Body of pancreas (tissue), 4 donors: Measurements from ENCODE around the gene AKAP6. TPM values are rescaled to one million over a fixed set of nuclear protein-coding genes. Genes with fewer than 3 reads are reported as not detected.

Experiments
- ATAC-seq: fragments of 150-250 bp; one replicate; pipeline ENCODE4 v1.9.1; 2016
- DNase-seq, 4 donors: peaks; one replicate each; pipeline ENCODE4 v3.0.0-alpha.2; 2019
- H3K27ac ChIP-seq, 4 donors: fragments of 200-600 bp; sonication (generic); 1 replicate in 3 of 4; 2 replicates in 1 of 4; pipeline versions ENCODE4 v1.5.1 to v1.6.1; 2016 to 2019; ENCODE audit warnings: mild to moderate bottlenecking in 1 of 4, mixed read lengths in 1 of 4, moderate library complexity in 1 of 4
- H3K27me3 ChIP-seq, 2 donors: fragments of 200-600 bp; sonication (generic); one replicate each; pipeline ENCODE4 v1.6.0; 2016; ENCODE audit warnings: mild to moderate bottlenecking in 1 of 2
- H3K36me3 ChIP-seq, 2 donors: fragments of 200-600 bp; sonication (generic); replicated peaks in 1 of 2; 2 replicates each; pipeline ENCODE4 v1.5.1; 2016; ENCODE audit warnings: low read depth in 2 of 2; ENCODE audit not compliant: insufficient read depth in 1 of 2
- H3K4me1 ChIP-seq: fragments of 200-600 bp; sonication (generic); one replicate; pipeline ENCODE4 v1.6.0; 2016
- H3K4me3 ChIP-seq, 2 donors: fragments of 200-600 bp; sonication (generic); 1 replicate in 1 of 2; 2 replicates in 1 of 2; pipeline ENCODE4 v1.5.1; 2016 to 2019
- H3K9me3 ChIP-seq, 3 donors: fragments of 200-600 bp; sonication (generic); 1 replicate in 2 of 3; 2 replicates in 1 of 3; pipeline ENCODE4 v1.5.1; 2016
- POLR2A ChIP-seq, 3 donors: fragments of 450-650 bp; IDR thresholded peaks; one replicate each; pipeline ENCODE4 v1.6.1; 2016; ENCODE audit warnings: antibody characterized with exemption in 3 of 3, mild to moderate bottlenecking in 2 of 3
- WGBS, 2 donors: methylation state at CpG; one replicate each; pipeline ENCODE4 v1.1.5; 2017; 5-methylcytosine and 5-hydroxymethylcytosine counted together
- intact Hi-C: fragments of 100-400 bp; cut with DNase I; formaldehyde crosslinking; loops from one replicate; pipeline ENCODE4 v1.15.1; 2023
- total RNA-seq, 2 donors: library from RNA; depleted of rRNA; stranded (reverse); fragments of >200 nt; gene quantifications; one replicate each; pipeline ENCODE4 v1.1.0, GENCODE V29; 2016
- TF ChIP-seq, protein P1 (sequence below), 7 experiments: fragments of 450-650 bp in 4 of 7; fragments of 200-600 bp in 3 of 7; sonication (generic) in 3 of 7; IDR thresholded peaks; one replicate each; pipeline ENCODE4 v1.5.1; 2016 to 2019; ENCODE audit warnings: antibody characterized with exemption in 7 of 7

Gene AKAP6
- total RNA-seq, 2 donors from 2014 or later: 2.0 to 2.9 TPM

DNA sequence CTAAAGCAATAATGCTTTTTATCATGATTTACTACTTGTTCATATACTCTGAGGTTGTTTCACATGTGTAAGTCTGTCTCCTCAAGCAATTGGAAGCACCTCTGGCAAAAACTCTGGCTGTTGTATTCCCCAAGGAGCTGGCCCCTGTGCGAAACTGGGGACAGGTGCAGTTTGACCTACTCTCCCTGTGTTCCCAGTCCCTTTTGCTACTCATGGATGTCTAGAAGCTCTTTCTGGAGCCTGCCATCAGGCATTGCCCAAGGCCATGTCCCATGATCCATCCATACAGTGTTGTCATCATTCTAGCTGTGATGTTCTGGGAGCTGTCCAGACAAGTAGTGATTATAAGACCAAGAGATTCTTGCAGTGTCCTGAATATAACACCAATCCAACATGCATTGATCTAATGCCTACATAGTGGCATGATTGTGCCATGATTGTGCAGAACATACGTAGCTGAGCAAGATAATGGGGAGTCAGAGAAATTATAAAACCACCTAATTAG is 14.9 kb downstream of the AKAP6 start:
- intact Hi-C loops: no loop called here
- H3K4me3 ChIP-seq: no peak overlapping the region
- H3K4me1 ChIP-seq: no peaks in the 10 kb centered on the region
- 89 to 94% methylated on average over 2 of the region's 2 CpGs for WGBS, 2 donors
- H3K9me3 ChIP-seq: no peaks in the 10 kb centered on the region
- ATAC-seq (no peak), DNase-seq (no peak)
- H3K36me3 ChIP-seq: no peaks in the 10 kb centered on the region
- no peak for TF ChIP-seq POLR2A (IDR thresholded peaks at IDR 0.05)
- TF ChIP-seq, protein P1, sequence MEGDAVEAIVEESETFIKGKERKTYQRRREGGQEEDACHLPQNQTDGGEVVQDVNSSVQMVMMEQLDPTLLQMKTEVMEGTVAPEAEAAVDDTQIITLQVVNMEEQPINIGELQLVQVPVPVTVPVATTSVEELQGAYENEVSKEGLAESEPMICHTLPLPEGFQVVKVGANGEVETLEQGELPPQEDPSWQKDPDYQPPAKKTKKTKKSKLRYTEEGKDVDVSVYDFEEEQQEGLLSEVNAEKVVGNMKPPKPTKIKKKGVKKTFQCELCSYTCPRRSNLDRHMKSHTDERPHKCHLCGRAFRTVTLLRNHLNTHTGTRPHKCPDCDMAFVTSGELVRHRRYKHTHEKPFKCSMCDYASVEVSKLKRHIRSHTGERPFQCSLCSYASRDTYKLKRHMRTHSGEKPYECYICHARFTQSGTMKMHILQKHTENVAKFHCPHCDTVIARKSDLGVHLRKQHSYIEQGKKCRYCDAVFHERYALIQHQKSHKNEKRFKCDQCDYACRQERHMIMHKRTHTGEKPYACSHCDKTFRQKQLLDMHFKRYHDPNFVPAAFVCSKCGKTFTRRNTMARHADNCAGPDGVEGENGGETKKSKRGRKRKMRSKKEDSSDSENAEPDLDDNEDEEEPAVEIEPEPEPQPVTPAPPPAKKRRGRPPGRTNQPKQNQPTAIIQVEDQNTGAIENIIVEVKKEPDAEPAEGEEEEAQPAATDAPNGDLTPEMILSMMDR (IDR thresholded peaks at IDR 0.05): no peak
- H3K27me3 ChIP-seq: no peaks in the 10 kb centered on the region
- H3K27ac ChIP-seq: no peak overlapping the region

DNA sequence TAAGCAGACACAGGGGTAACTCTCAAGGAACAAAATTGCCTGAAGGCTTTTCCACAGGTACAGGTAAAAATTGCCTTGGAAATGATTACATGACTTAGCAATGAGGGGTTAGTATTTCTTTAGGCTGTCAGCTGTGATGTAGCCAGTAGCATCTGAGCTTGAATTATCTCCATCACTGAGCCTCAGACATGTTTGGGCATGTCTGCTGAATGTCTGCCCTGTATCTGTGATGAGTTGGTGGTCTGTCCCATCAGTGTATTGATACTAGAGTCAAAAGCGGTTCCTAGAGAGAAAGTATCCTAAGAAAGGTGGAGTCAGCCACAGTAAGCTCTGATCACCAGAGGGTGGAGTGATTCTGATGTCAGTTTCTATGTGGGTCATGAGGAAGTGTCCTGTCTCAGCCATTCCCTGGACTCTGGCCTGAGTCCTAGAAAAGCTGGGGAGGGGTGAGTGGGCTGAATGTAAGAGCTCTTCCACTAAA is 16.3 kb downstream of the AKAP6 start:
- WGBS, 2 donors: 79 to 93% methylated on average over 1 of the region's 1 CpG
- Histone ChIP-seq H3K9me3 (no peaks in the 10 kb centered on the region), H3K36me3 (no peaks in the 10 kb centered on the region), H3K4me3 (no peak overlapping the region), H3K27ac (no peak overlapping the region), H3K4me1 (no peaks in the 10 kb centered on the region), H3K27me3 (no peaks in the 10 kb centered on the region)
- intact Hi-C loops: no loop called here
- ATAC-seq (no peak), DNase-seq (no peak)
- TF ChIP-seq, protein P1 (IDR thresholded peaks at IDR 0.05): no peak
- no peak for TF ChIP-seq POLR2A (IDR thresholded peaks at IDR 0.05)

DNA sequence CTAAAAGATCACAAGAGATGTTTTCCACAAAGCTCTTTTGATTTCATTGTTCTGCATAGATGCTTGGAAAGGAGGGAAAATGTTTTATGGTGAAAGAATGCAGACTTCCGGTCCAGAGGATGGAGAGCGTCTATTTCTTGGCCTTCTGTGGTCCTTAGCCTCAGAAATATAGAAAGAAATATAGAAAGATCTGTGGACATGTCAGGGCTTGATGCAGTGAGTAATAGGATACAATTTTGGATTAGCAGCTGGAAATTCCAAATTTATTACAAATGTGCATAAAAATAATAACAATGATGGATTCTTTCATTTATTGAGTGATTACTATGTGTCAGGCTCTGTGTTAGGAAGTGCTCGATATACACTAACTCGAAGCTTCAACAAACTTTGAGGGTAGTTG is 20.2 kb downstream of the AKAP6 start:
- H3K27ac ChIP-seq: no peak overlapping the region
- no peak overlapping the region for H3K4me3 ChIP-seq
- no peaks in the 10 kb centered on the region for H3K9me3 ChIP-seq
- ATAC-seq (no peak), DNase-seq (no peak)
- no peaks in the 10 kb centered on the region for H3K27me3 ChIP-seq
- WGBS, 2 donors: 92 to 93% methylated on average over 4 of the region's 4 CpGs
- intact Hi-C loops: no loop called here
- no peaks in the 10 kb centered on the region for H3K36me3 ChIP-seq
- no peak for TF ChIP-seq POLR2A (IDR thresholded peaks at IDR 0.05)
- TF ChIP-seq, protein P1 (IDR thresholded peaks at IDR 0.05): no peak
- H3K4me1 ChIP-seq: no peaks in the 10 kb centered on the region

DNA sequence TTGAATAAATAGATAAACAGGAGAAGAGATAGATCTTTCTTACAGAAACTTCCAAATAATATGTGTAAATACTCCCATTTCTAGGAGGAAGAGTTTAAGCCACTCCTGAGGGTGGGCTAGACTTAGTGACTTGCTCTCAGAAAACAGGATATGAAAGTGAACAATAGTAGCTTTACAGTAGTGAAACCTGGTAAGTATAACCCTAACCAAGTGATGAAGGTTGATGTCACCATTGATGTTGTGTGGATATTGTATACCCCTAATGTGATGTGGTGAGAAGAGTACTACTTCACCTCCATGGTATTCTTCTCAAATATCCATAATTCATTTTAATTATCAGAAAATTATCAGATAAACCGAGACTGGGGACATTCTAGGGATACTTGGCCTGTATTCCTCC is 20.9 kb downstream of the AKAP6 start:
- Histone ChIP-seq H3K4me3 (no peak overlapping the region), H3K4me1 (no peaks in the 10 kb centered on the region), H3K27ac (no peak overlapping the region), H3K36me3 (no peaks in the 10 kb centered on the region), H3K9me3 (no peaks in the 10 kb centered on the region), H3K27me3 (no peaks in the 10 kb centered on the region)
- TF ChIP-seq, protein P1 (IDR thresholded peaks at IDR 0.05): no peak
- no peak for TF ChIP-seq POLR2A (IDR thresholded peaks at IDR 0.05)
- WGBS, 2 donors: 16 to 19% methylated on average over 1 of the region's 1 CpG
- DNase-seq: no peak
- no peak for ATAC-seq
- intact Hi-C loops: no loop called here

DNA sequence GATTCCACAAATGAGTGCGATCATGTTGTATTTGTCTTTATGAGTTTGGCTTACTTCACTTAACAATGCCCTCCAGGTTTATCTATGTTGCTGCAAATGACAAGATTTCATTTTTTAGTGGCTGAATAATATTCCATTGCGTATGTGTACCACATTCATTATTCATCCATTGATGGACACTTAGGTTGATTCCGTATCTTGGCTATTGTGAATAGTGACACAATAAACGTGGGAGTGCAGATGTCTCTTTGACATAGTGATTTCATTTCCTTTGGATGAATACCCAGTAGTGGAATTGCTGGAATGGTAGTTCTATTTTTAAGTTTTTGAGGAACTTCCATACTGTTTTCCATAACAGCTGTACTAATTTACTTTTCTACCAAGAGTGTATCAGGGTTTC is 23.5 kb downstream of the AKAP6 start:
- ATAC-seq (no peak), DNase-seq (no peak)
- Histone ChIP-seq H3K36me3 (no peaks in the 10 kb centered on the region), H3K4me3 (no peak overlapping the region), H3K27ac (no peak overlapping the region), H3K4me1 (no peaks in the 10 kb centered on the region), H3K27me3 (no peaks in the 10 kb centered on the region), H3K9me3 (no peaks in the 10 kb centered on the region)
- WGBS, 2 donors: 82 to 84% methylated on average over 4 of the region's 4 CpGs
- intact Hi-C loops: no loop called here
- TF ChIP-seq, protein P1 (IDR thresholded peaks at IDR 0.05): no peak
- TF ChIP-seq POLR2A (IDR thresholded peaks at IDR 0.05): no peak
